HEK293T (cell line): ENCODE measurements around the gene CMYA5.

Experiments used
- BHLHE40 ChIP-seq: fragments of 450-650 bp; IDR thresholded peaks from 2 replicates; pipeline ENCODE4 v1.6.1; 2016; ENCODE audit warnings: mild to moderate bottlenecking, moderate library complexity, borderline replicate concordance
- CTBP1 ChIP-seq: fragments of 450-650 bp; IDR thresholded peaks from 2 replicates; pipeline ENCODE4 v1.6.1; 2016; ENCODE audit warnings: borderline replicate concordance
- ELF4 ChIP-seq: fragments of 450-650 bp; IDR thresholded peaks from 2 replicates; pipeline ENCODE4 v1.6.1; 2017; ENCODE audit warnings: antibody characterized with exemption
- FOXA1 ChIP-seq: fragments of 450-650 bp; IDR thresholded peaks from 2 replicates; pipeline ENCODE4 v1.6.1; 2016; ENCODE audit warnings: mild to moderate bottlenecking
- FOXK2 ChIP-seq: fragments of 450-650 bp; IDR thresholded peaks from 2 replicates; pipeline ENCODE4 v1.6.1; 2016; ENCODE audit warnings: mild to moderate bottlenecking
- FOXM1 ChIP-seq: fragments of 450-650 bp; IDR thresholded peaks from 2 replicates; pipeline ENCODE4 v1.6.1; 2017; ENCODE audit warnings: mild to moderate bottlenecking, borderline replicate concordance
- HDGF ChIP-seq: fragments of 450-650 bp; IDR thresholded peaks from 2 replicates; pipeline ENCODE4 v1.6.1; 2017; ENCODE audit warnings: antibody characterized with exemption, borderline replicate concordance
- L3MBTL2 ChIP-seq: fragments of 450-650 bp; conservative IDR thresholded peaks from 2 replicates; pipeline ENCODE4 v1.6.1; 2016; ENCODE audit warnings: mild to moderate bottlenecking
- LEF1 ChIP-seq: fragments of 450-650 bp; IDR thresholded peaks from 2 replicates; pipeline ENCODE4 v1.6.1; 2017; ENCODE audit warnings: mild to moderate bottlenecking, borderline replicate concordance
- NFRKB ChIP-seq: fragments of 450-650 bp; IDR thresholded peaks from 2 replicates; pipeline ENCODE4 v1.6.1; 2016; ENCODE audit warnings: mild to moderate bottlenecking, moderate library complexity
- SP1 ChIP-seq: fragments of 450-650 bp; IDR thresholded peaks from 2 replicates; pipeline ENCODE4 v1.6.1; 2017
- SUZ12 ChIP-seq: fragments of 450-650 bp; IDR thresholded peaks from 2 replicates; pipeline ENCODE4 v1.6.1; 2016; ENCODE audit warnings: mild to moderate bottlenecking
- TARDBP ChIP-seq: fragments of 450-650 bp; IDR thresholded peaks from 2 replicates; pipeline ENCODE4 v1.6.1; 2016
- ZNF384 ChIP-seq: fragments of 450-650 bp; IDR thresholded peaks from 2 replicates; pipeline ENCODE4 v1.6.1; 2016

DNA sequence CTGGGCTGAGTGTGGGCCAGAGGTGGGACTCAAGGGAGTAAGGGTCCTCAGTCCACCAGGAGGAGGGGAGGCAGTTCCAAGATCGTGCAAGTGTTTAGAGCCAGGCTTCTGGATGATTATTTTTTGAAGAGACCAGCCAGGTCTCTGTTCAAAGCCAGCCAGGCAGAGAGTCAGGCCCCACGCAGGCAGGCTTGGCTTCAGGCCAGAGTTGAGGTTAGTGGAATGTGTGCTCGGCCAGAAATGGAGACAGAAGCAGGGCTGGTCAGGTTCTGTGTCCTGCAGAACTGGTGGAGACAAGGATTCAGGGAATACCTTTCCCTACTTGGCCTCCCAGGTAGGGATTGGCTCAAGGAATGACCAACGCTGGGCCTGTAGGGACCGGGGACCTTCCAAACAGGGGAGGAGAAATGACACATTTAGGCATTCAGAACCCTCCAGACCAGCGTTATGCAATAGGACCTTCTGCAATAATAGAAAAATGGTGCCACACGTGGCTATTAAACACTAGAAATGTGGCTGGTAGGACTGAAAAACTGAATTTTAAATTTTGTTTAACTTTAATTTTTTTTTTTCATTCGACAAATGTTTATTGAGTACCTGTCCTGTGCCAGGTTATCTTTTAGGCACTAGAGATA, 106.2 kb downstream of the CMYA5 start:
- TF ChIP-seq L3MBTL2 (no peak), SUZ12 (no peak), FOXA1 (no peak), FOXK2 (no peak), NFRKB (no peak), TARDBP (no peak), BHLHE40 (no peak), SP1 (no peak), ELF4 (no peak), ZNF384 (no peak), HDGF (no peak), CTBP1 (no peak), FOXM1 (no peak), LEF1 (no peak)
